LNCAP (cell line): Measurements from ENCODE around the gene ELP1.
A peak's percentile ranks its signal among the peaks of the same experiment; 100 is the strongest.

ENCODE experiments used
- TF ChIP-seq, protein P1 (sequence below): fragments of 450-650 bp; IDR thresholded peaks from 2 replicates; pipeline ENCODE4 v1.5.1; 2017; ENCODE audit warnings: mild to moderate bottlenecking

ELP1 gene

GRCh38 chr9:108933718-108934322 is at the start of gene ELP1:
ELP1 (minus strand) TSS chr9:108934124; CDS start chr9:108931146, 2,978 bp downstream.
- TF ChIP-seq, protein P1, sequence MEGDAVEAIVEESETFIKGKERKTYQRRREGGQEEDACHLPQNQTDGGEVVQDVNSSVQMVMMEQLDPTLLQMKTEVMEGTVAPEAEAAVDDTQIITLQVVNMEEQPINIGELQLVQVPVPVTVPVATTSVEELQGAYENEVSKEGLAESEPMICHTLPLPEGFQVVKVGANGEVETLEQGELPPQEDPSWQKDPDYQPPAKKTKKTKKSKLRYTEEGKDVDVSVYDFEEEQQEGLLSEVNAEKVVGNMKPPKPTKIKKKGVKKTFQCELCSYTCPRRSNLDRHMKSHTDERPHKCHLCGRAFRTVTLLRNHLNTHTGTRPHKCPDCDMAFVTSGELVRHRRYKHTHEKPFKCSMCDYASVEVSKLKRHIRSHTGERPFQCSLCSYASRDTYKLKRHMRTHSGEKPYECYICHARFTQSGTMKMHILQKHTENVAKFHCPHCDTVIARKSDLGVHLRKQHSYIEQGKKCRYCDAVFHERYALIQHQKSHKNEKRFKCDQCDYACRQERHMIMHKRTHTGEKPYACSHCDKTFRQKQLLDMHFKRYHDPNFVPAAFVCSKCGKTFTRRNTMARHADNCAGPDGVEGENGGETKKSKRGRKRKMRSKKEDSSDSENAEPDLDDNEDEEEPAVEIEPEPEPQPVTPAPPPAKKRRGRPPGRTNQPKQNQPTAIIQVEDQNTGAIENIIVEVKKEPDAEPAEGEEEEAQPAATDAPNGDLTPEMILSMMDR = peak; percentile 45; the same call in 1 of the 2 replicates

DNA sequence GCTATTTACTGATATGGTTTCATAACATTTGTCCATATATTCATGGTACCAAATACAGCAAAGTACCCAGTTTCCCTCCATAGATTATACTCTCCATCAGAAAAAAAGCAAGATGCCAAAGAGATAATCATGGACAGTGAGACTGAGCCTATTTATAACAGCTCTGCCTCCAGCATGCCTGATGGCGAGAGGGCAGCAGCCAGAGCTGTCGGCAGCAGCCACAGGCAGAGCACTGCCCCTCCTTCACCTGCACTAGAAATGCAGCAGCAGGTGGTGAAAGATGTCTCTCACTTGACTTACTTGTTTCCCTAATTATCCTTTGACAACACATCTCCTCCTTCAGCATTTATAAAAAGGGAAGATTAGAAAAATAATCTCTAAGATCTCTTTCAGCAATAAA is 47.0 kb upstream of the ELP1 start:
- TF ChIP-seq, protein P1 = no peak

DNA sequence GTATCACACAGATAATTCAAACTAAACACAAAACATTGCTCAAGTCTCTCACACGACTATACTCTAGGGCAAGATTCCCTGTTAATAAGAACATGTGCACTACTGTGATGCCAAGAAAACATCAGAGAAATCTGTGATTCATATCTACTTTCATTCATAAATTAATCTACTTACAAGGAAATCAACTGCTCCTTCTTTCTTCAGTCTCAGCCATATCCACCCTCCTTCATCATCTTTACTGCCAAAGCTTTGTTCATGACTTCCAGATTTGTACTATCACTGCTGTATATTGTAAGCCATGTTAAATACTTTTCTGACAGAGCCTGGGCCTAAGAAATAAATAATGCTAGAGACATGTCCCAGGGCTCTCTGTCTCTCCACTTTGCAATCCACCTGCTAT is 44.3 kb upstream of the ELP1 start:
- TF ChIP-seq, protein P1 = no peak

DNA sequence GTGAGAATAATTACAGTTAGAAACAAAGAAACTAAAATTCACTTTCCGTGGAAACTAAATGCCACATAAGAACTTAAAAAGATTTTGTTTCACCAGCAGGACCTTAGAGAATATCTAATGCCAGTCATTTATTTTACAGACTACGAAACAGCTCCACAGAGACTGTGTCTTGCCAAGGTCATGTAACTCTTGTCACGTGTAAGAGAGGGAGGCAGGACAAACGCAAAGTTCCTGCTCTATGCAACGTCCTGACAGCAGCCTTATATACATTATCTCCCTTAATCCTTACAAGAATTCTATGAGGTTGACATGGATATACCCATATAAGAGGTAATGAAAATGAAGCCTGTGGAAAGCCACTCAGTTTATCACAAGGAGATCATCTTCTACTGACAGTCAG is 40.0 kb upstream of the ELP1 start:
- TF ChIP-seq, protein P1 = no peak

GRCh38 chr9:108972626-108973209 is 38.8 kb upstream of the ELP1 start:
- TF ChIP-seq, protein P1 = no peak

GRCh38 chr9:108972186-108972585 is 38.3 kb upstream of the ELP1 start:
- TF ChIP-seq, protein P1 = no peak

DNA sequence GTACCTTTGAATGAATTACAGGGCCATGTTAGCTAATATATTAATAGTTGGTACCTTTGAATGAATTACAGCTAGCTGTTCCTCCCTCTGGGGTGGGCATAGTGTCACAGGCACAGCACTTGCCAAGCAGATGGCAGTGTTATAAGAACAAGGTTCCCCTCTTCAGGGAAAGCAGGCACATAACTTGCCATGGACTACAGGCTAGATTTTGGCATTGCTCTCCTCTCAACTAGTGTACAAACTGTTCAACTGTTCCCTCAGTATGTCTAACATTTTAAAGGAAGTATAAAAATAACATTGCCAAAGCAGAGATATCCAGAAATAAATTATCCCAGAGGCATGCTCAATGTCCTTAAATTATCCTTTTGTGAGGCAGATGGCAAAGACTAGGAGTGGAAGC is 34.0 kb upstream of the ELP1 start:
- TF ChIP-seq, protein P1 = no peak
